GM21619 (cell line): ENCODE results near the gene F2.
"Not testable (repeated sequence)": the region's sequence is repeated elsewhere in the genome, so short reads cannot be mapped to it uniquely, and the experiment has no call there.

ENCODE experiments used
- ATAC-seq: cut with Tn5 transposase; IDR thresholded peaks from one replicate; pipeline ENCODE4 v1.9.1; 2021; ENCODE audit not compliant: unreplicated experiment

Gene F2

GRCh38 chr11:46719048-46719542 lies at the start of gene F2:
Gene F2 (plus strand): TSS chr11:46719213. CDS start chr11:46719236, 23 bp downstream.
- ATAC-seq = no peak

DNA sequence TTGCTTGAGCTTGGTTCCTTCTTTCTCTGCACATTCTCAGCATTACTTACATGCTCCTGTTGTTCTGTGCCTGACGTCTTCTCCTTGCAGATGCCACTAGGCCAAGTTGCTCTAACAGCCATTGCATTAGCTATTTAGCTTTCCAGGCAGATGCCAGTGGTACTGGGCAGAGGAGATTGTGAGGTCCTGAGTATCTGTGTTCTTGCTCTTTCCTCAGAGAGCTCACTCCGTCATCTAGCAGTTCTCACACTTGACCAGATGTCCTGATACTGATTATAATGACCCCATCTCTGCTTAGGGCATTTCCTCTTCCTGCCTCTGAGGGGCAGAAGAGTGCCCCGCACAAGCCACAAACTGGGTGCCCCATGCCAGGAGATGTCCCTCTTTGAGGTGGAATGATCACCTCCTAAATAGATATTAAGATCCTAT lies 49.3 kb upstream of the F2 start:
- ATAC-seq = no peak

- not testable (repeated sequence) for ATAC-seq
Observed at GRCh38 chr11:46670521-46670920, 48.5 kb upstream of the F2 start.

DNA sequence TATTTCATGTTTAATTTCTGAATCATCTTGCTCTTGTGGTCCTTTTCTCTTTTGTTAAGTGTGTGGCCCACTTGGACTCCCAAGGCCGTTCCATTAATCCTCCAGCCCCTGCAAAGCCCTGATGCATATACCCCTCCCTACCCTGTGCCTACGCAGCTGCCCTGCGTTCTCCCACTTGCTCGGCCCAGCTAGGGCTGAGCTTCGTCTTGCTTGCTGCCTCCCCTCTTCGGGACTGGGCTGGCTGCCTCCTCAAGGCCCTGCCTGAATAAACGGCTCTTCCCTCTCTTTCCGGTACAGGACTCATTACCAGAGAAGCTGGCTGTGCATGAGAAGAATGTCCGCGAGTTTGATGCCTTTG lies 47.1 kb upstream of the F2 start:
- no peak for ATAC-seq

GRCh38 chr11:46672381-46672839 lies 46.6 kb upstream of the F2 start:
- no peak for ATAC-seq

DNA sequence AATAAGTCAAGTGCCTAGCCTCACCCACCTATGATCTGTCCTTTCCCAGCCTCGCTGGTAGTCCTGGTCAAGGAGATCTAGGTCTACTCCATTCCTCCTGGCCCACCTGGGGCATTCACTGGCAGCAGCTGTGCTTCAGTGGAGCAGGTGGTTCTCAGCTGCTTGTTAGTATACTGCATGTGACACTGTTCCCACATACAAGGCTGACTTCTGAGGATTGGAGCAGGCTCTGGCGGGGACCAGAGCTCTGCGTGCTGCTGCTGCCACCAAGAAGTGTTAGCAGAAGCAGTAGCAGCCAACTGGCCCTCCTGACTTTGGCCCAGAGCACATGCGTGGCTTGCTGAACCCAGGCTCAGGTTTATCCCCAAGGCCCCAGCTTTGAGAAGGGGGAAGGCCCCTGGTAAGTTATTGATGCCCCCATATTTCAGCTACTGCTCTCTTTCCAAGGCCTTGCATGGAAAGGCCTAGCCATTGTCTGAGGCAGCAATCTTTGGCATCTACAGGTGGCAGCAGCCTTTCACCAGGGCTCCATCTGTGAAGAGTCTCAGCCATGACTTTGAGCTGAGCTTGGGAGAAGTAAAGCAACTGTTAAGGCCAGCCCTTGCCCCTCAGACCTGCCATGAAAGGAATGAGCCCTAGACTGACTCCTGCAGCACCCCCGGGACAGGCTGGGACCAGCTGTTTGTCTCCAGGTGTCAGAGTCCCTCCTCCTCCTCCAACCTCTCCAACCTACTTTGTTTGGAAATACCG lies 45.1 kb upstream of the F2 start:
- no peak for ATAC-seq

DNA sequence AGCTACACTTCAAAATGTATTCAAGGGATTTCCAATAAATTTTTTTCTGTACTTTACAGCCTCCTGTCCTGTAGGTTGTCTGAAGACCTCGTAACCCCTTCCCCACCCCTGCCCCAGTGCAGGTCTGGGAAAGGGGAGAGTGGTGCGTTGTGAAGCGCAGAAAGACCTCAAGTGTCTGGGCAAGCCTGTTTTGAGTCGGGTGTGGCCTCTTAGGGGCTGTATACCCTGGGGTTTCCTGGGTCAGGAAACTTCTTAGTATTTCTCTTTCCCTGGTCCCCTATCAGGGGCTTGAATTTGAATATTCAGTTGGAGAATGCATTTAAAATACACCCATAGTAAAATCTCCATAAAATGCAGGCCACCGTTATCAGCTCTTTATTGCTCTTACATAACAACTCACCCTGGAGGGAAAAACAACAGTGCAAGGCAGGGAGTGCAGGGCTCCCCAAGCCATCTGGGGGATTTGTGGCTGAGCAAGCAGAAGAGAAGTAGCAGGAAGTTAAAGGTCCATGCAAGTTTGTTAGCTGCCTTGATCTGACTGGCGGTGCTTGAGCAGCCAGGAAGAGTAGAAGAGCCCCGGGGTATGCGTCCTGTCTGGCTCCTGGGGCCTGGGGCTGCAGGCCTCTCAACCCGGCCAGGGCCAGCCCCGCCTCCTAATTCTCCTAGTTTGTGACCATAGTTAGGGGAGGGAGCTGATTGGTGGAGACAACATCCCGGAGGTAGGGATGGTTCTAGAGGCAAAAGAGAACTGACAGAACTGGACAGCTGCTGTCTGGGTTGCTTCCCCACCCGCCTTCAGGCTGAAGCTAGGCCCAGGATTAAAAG lies 44.3 kb upstream of the F2 start:
- no peak for ATAC-seq

GRCh38 chr11:46675288-46675851 lies 43.6 kb upstream of the F2 start:
- ATAC-seq = no peak

DNA sequence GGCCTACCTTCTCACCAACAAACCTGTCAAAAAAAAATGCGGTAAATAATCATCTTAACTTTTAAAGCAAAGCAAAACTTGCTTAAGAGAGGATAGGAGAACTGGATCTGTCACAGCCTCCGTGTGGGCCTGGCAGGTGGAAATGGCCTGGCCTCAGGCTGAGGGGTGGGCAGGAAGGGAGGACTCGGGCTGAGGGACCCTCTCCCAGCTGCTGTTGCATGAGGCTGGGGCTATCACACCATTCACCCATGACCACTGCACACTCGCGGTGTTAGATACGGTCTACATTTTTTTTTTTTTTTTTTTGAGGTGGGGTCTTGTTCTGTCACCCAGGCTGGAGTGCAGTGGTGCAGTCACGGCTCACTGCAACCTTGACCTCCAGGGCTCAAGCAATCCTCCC lies 43.1 kb upstream of the F2 start:
- no peak for ATAC-seq

DNA sequence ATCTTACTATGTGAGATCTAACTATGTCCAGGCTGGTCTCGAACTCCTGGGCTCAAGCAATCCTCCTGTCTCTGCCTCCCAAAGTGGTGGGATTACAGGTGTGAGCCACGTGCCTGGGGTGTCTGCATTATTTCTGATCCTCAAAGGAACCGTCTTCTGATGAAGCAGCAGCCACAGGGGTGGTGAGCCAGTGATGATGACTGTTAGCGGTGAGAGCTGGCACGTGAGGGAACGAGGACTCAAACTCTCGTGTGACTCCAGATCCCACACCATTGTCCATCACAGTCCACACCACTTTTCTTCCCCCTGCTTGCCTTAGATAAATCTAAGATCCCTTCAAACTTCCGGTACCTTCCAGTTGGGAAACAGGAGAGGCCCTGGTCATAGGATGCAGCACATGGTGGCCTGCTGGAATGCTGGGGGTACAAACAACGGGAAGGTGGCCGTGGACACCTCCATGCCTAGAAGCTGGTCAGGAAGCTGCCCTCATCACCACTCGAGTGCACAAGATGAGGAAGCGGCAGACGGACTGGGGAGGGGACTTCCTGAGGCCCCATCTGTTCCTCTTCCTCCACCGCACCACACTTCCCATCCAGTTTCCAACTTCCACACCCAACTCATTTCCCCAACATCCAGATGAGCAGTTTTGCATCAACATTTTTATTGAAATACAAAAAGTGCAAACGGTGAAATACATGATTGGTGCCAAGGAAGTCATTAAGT lies 42.4 kb upstream of the F2 start:
- ATAC-seq = no peak

GRCh38 chr11:46677169-46677568 lies 41.8 kb upstream of the F2 start:
- ATAC-seq = no peak

- ATAC-seq = no peak
Observed at GRCh38 chr11:46677991-46678740, 40.8 kb upstream of the F2 start.

DNA sequence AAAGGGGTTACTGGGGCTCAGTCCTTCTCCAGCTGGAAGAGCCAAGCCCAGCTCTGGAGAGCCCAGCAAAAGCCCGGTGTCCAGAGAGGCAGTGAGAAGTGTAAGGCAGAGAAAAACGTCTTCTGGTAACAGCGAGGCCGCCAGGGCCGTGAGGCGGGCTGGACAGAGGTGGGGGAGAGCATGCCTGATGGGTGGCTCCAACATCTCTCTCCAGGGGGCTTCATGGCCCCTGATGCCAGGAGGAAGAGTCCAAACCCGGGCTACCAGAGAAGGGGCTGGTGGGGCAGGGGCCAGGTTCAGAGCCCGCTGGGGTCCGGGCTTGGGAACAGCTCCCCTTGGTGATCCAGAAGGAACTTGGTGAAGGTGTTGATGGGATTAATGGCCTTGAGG lies 40.3 kb upstream of the F2 start:
- ATAC-seq = no peak

GRCh38 chr11:46679241-46680163 lies 39.5 kb upstream of the F2 start:
- no peak for ATAC-seq

GRCh38 chr11:46680164-46680760 lies 38.8 kb upstream of the F2 start:
- no peak for ATAC-seq

DNA sequence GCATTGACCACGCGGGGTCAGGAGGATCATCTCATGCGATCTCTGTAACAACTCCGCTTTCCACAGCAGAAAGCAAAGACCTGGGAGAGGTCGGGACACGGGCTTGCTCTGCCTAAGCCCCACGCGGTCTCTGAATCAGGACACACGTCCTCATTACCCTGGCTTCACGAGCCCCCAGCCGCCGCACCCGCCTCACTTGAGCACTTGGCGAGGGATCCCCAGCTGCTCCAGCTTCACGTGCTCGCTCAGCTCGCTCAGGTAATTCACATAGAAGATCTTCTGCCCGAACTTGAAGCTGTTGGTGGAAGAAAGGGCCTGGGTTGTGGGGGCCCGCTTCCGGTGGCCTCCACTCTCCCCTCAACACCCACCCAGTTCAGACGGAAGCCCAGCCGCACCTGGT lies 38.2 kb upstream of the F2 start:
- no peak for ATAC-seq

DNA sequence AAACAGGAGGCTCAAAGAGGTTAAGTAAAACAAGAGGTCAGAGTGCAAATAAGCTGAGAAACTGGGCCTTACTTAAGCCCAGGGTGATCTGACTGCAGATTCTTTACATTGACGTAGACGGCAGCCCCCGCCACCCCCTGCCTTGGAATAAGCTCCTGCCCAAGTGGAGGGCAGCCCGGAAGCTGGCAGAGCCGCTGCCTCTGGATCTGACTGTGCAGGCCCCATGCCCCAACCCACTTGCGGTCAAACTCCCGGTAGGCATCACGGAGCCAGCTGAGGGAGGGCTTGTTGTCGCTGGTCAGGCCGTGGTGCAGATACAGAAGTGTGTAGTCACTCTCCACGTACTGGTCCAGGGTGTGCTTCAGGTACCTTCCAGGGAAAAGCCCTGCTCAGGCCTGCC lies 37.2 kb upstream of the F2 start:
- ATAC-seq = no peak

DNA sequence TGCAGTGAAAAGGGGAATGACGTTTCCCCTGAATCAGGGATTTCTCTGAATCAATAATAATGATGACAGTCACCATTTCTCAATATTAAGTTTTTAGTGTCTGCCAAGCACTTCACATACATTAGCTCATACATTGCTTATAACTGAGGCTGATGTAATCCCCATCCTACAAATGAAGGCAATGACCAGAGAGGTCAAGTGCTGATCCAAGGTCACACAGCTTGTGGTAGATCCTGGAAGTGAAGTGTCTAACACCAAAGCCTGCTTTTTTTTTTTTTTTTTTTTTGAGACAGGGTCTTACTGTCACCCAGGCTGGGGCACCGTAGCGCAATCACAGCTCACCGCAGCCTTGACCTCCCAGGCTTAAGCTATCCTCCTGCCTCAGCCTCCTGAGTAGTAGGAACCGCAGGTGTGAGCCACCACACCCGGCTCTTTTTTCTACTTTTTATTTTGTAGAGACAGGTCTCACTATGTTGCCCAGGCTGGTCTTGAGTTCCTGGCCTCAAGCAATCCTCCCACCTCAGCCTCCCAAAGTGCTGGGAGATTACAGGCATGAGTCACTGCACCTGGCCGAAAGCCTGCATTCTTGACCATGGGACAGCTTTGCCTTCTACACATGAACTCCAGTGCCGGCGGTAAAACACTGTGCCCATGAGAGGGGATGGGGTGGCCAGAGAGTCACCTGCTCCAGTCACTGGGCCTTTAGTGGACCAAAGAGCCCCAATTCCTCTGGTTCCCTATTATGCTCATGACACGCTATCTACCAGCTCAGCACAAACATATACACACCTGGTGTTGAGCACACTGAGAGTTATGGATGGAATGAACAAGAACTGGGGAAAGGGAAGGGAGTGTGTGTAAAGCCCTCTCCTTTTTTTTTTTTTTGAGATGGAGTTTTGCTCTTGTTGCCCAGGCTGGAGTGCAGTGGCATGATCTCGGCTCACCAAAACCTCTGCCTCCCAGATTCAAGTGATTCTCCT lies 36.0 kb upstream of the F2 start:
- no peak for ATAC-seq
